ENCODE measurements around the gene ERC1.

The ERC1 gene

GRCh38 chr12:1115484-1116231 lies 124.6 kb downstream of the ERC1 start:
- H3K4me1 ChIP-seq (ENCODE audit: insufficient read depth, poor library complexity, severe bottlenecking), result peaks cover 44% of the 10 kb centered on the region
- no peak for TF ChIP-seq CTCF (IDR thresholded peaks at IDR 0.05; ENCODE audit: poor library complexity, severe bottlenecking)
- H3K27me3 ChIP-seq (ENCODE audit: insufficient read depth, poor library complexity, severe bottlenecking), result no peaks in the 10 kb centered on the region
- ATAC-seq (ENCODE audit: low read depth) (peak; percentile 87), DNase-seq (ENCODE audit: low spot score) (peak; percentile 80)
- peak overlapping the region; percentile 93 for H3K27ac ChIP-seq (ENCODE audit: poor library complexity, severe bottlenecking)
- H3K36me3 ChIP-seq (ENCODE audit: low read depth), result peaks cover 33% of the 10 kb centered on the region
- no peak overlapping the region for H3K4me3 ChIP-seq (ENCODE audit: severe bottlenecking)
- no peaks in the 10 kb centered on the region for H3K9me3 ChIP-seq (ENCODE audit: severe bottlenecking)

- ATAC-seq (ENCODE audit: low read depth) (no peak), DNase-seq (ENCODE audit: low spot score) (no peak)
- Histone ChIP-seq H3K27ac (ENCODE audit: poor library complexity, severe bottlenecking) (peak overlapping the region; percentile 93), H3K9me3 (ENCODE audit: severe bottlenecking) (no peaks in the 10 kb centered on the region), H3K4me3 (ENCODE audit: severe bottlenecking) (no peak overlapping the region), H3K4me1 (ENCODE audit: insufficient read depth, poor library complexity, severe bottlenecking) (peaks cover 44% of the 10 kb centered on the region), H3K36me3 (ENCODE audit: low read depth) (peaks cover 24% of the 10 kb centered on the region), H3K27me3 (ENCODE audit: insufficient read depth, poor library complexity, severe bottlenecking) (no peaks in the 10 kb centered on the region)
- no peak for TF ChIP-seq CTCF (IDR thresholded peaks at IDR 0.05; ENCODE audit: poor library complexity, severe bottlenecking)
Observed at GRCh38 chr12:1117371-1117770, 126.3 kb downstream of the ERC1 start.

- Histone ChIP-seq H3K27me3 (ENCODE audit: insufficient read depth, poor library complexity, severe bottlenecking) (no peaks in the 10 kb centered on the region), H3K27ac (ENCODE audit: poor library complexity, severe bottlenecking) (peak overlapping the region; percentile 93), H3K36me3 (ENCODE audit: low read depth) (peaks cover 21% of the 10 kb centered on the region), H3K4me1 (ENCODE audit: insufficient read depth, poor library complexity, severe bottlenecking) (peaks cover 44% of the 10 kb centered on the region), H3K4me3 (ENCODE audit: severe bottlenecking) (no peak overlapping the region), H3K9me3 (ENCODE audit: severe bottlenecking) (no peaks in the 10 kb centered on the region)
- TF ChIP-seq CTCF (IDR thresholded peaks at IDR 0.05; ENCODE audit: poor library complexity, severe bottlenecking), result peak; percentile 100
- DNase-seq (ENCODE audit: low spot score) (no peak), ATAC-seq (ENCODE audit: low read depth) (no peak)
Observed at GRCh38 chr12:1117970-1118563, 127.0 kb downstream of the ERC1 start.

GRCh38 chr12:1122786-1123185 lies 131.8 kb downstream of the ERC1 start:
- H3K4me3 ChIP-seq (ENCODE audit: severe bottlenecking), result no peak overlapping the region
- ATAC-seq (ENCODE audit: low read depth), result peak; percentile 61
- no peak for TF ChIP-seq CTCF (IDR thresholded peaks at IDR 0.05; ENCODE audit: poor library complexity, severe bottlenecking)
- DNase-seq (ENCODE audit: low spot score), result no peak
- no peaks in the 10 kb centered on the region for H3K9me3 ChIP-seq (ENCODE audit: severe bottlenecking)
- H3K4me1 ChIP-seq (ENCODE audit: insufficient read depth, poor library complexity, severe bottlenecking), result peaks cover 1% of the 10 kb centered on the region
- peaks cover 15% of the 10 kb centered on the region for H3K36me3 ChIP-seq (ENCODE audit: low read depth)
- no peaks in the 10 kb centered on the region for H3K27me3 ChIP-seq (ENCODE audit: insufficient read depth, poor library complexity, severe bottlenecking)
- no peak overlapping the region for H3K27ac ChIP-seq (ENCODE audit: poor library complexity, severe bottlenecking)

GRCh38 chr12:1126091-1126490 lies 135.1 kb downstream of the ERC1 start:
- Histone ChIP-seq H3K36me3 (ENCODE audit: low read depth) (peaks cover 8% of the 10 kb centered on the region), H3K27me3 (ENCODE audit: insufficient read depth, poor library complexity, severe bottlenecking) (no peaks in the 10 kb centered on the region), H3K27ac (ENCODE audit: poor library complexity, severe bottlenecking) (no peak overlapping the region), H3K4me3 (ENCODE audit: severe bottlenecking) (no peak overlapping the region), H3K4me1 (ENCODE audit: insufficient read depth, poor library complexity, severe bottlenecking) (peaks cover 13% of the 10 kb centered on the region), H3K9me3 (ENCODE audit: severe bottlenecking) (no peaks in the 10 kb centered on the region)
- DNase-seq (ENCODE audit: low spot score) (no peak), ATAC-seq (ENCODE audit: low read depth) (no peak)
- no peak for TF ChIP-seq CTCF (IDR thresholded peaks at IDR 0.05; ENCODE audit: poor library complexity, severe bottlenecking)

Measured in RWPE2 (cell line).